ENCODE data around the gene MIS18A. TPM values are rescaled to one million over a fixed set of nuclear protein-coding genes. Genes with fewer than 3 reads are reported as not detected.
"Not testable (repeated sequence)": the region's sequence is repeated elsewhere in the genome, so short reads cannot be mapped to it uniquely, and the experiment has no call there.

Gene MIS18A
- total and polyA plus RNA-seq, 2 experiments from 2014 or later, result 6.7 to 12.6 TPM

- no peak for DNase-seq
- H3K4me2 ChIP-seq (ENCODE audit: unreplicated experiment), result no peak overlapping the region
- H3K4me1 ChIP-seq (ENCODE audit: insufficient read depth), result no peaks in the 10 kb centered on the region
- no peaks in the 10 kb centered on the region for H3K27me3 ChIP-seq (replicated peaks; ENCODE audit: insufficient read depth)
- H3F3A ChIP-seq (ENCODE audit: insufficient read depth), result no peaks in the 10 kb centered on the region
- H3K27ac ChIP-seq, result no peak overlapping the region
- no peaks in the 10 kb centered on the region for H3K9me3 ChIP-seq (ENCODE audit: low read depth)
- in situ Hi-C loops (cut with MboI), result no loop called here
- no peaks in the 10 kb centered on the region for H4K20me1 ChIP-seq (ENCODE audit: insufficient read depth)
- TF ChIP-seq EZH2phosphoT487 (IDR thresholded peaks at IDR 0.05; ENCODE audit: insufficient read depth, low read depth) (no peak), EZH2 (IDR thresholded peaks at IDR 0.05; ENCODE audit: insufficient read depth, poor library complexity, severe bottlenecking) (no peak)
- no peaks in the 10 kb centered on the region for H3K9me2 ChIP-seq (ENCODE audit: insufficient read depth)
- H3K9ac ChIP-seq, result no peak overlapping the region
- no peak overlapping the region for H3K4me3 ChIP-seq
- peaks cover 28% of the 10 kb centered on the region; the same call in 1 of the 2 replicates for H3K36me3 ChIP-seq (ENCODE audit: low read depth)
- WGBS, 2 experiments (ENCODE audit: low coverage in 1 of 2, low lambda C conversion rate in 2 of 2, missing lambda C conversion rate in 2 of 2), result 97 to 99% methylated on average over 6 of the region's 6 CpGs
- 0 out of 2 replicates have a peak, but pooled peaks cover 20% of the 10 kb centered on the region for H3K79me2 ChIP-seq (ENCODE audit: insufficient read depth)
- H2AFZ ChIP-seq, result no peak overlapping the region
Measured at GRCh38 chr21:32312976-32313375, 34.1 kb upstream of the MIS18A start.

- no peaks in the 10 kb centered on the region for H3K9me3 ChIP-seq (ENCODE audit: low read depth)
- no peak overlapping the region for H3K4me2 ChIP-seq (ENCODE audit: unreplicated experiment)
- no peaks in the 10 kb centered on the region for H3K9me2 ChIP-seq (ENCODE audit: insufficient read depth)
- peaks cover 23% of the 10 kb centered on the region; the same call in 1 of the 2 replicates for H3K36me3 ChIP-seq (ENCODE audit: low read depth)
- TF ChIP-seq EZH2phosphoT487 (IDR thresholded peaks at IDR 0.05; ENCODE audit: insufficient read depth, low read depth) (no peak), EZH2 (IDR thresholded peaks at IDR 0.05; ENCODE audit: insufficient read depth, poor library complexity, severe bottlenecking) (no peak)
- H3K27me3 ChIP-seq (replicated peaks; ENCODE audit: insufficient read depth), result no peaks in the 10 kb centered on the region
- H3K27ac ChIP-seq, result no peak overlapping the region
- no peaks in the 10 kb centered on the region for H4K20me1 ChIP-seq (ENCODE audit: insufficient read depth)
- no peaks in the 10 kb centered on the region for H3K4me1 ChIP-seq (ENCODE audit: insufficient read depth)
- no peak for DNase-seq
- no peak overlapping the region for H3K4me3 ChIP-seq
- H2AFZ ChIP-seq, result no peak overlapping the region
- H3K9ac ChIP-seq, result no peak overlapping the region
- H3F3A ChIP-seq (ENCODE audit: insufficient read depth), result no peaks in the 10 kb centered on the region
- 98 to 99% methylated on average over 5 of the region's 5 CpGs for WGBS, 2 experiments (ENCODE audit: low coverage in 1 of 2, low lambda C conversion rate in 2 of 2, missing lambda C conversion rate in 2 of 2)
- in situ Hi-C loops (cut with MboI), result no loop called here
- H3K79me2 ChIP-seq (ENCODE audit: insufficient read depth), result 0 out of 2 replicates have a peak, but pooled peaks cover 20% of the 10 kb centered on the region
Measured at GRCh38 chr21:32312326-32312725, 33.5 kb upstream of the MIS18A start.

GRCh38 chr21:32311621-32312020 lies 32.8 kb upstream of the MIS18A start:
- Histone ChIP-seq H4K20me1 (ENCODE audit: insufficient read depth) (no peaks in the 10 kb centered on the region), H3K36me3 (ENCODE audit: low read depth) (peaks cover 21% of the 10 kb centered on the region; the same call in 1 of the 2 replicates), H3K4me2 (ENCODE audit: unreplicated experiment) (no peak overlapping the region), H3K9me3 (ENCODE audit: low read depth) (no peaks in the 10 kb centered on the region), H2AFZ (no peak overlapping the region), H3K9me2 (ENCODE audit: insufficient read depth) (no peaks in the 10 kb centered on the region), H3K27ac (no peak overlapping the region), H3F3A (ENCODE audit: insufficient read depth) (no peaks in the 10 kb centered on the region), H3K27me3 (replicated peaks; ENCODE audit: insufficient read depth) (no peaks in the 10 kb centered on the region), H3K4me1 (ENCODE audit: insufficient read depth) (no peaks in the 10 kb centered on the region), H3K4me3 (no peak overlapping the region), H3K9ac (no peak overlapping the region), H3K79me2 (ENCODE audit: insufficient read depth) (0 out of 2 replicates have a peak, but pooled peaks cover 20% of the 10 kb centered on the region)
- in situ Hi-C loops (cut with MboI), result no loop called here
- WGBS, 2 experiments (ENCODE audit: low coverage in 1 of 2, low lambda C conversion rate in 2 of 2, missing lambda C conversion rate in 2 of 2), result 99% methylated on average over 7 to 9 of the region's 9 CpGs
- no peak for TF ChIP-seq EZH2phosphoT487 (IDR thresholded peaks at IDR 0.05; ENCODE audit: insufficient read depth, low read depth)
- TF ChIP-seq EZH2 (IDR thresholded peaks at IDR 0.05; ENCODE audit: insufficient read depth, poor library complexity, severe bottlenecking), result no peak
- no peak for DNase-seq

GRCh38 chr21:32310976-32311375 lies 32.1 kb upstream of the MIS18A start:
- H3K27me3 ChIP-seq (replicated peaks; ENCODE audit: insufficient read depth); H3K9ac ChIP-seq; H3K4me1 ChIP-seq (ENCODE audit: insufficient read depth); H3K27ac ChIP-seq; H3F3A ChIP-seq (ENCODE audit: insufficient read depth); DNase-seq; H4K20me1 ChIP-seq (ENCODE audit: insufficient read depth); in situ Hi-C loops (cut with MboI); H3K9me3 ChIP-seq (ENCODE audit: low read depth); H3K9me2 ChIP-seq (ENCODE audit: insufficient read depth); H3K4me2 ChIP-seq (ENCODE audit: unreplicated experiment); H2AFZ ChIP-seq; H3K4me3 ChIP-seq: not testable (repeated sequence)
- 93% methylated on average over 9 of the region's 9 CpGs for WGBS, 2 experiments (ENCODE audit: low coverage in 1 of 2, low lambda C conversion rate in 2 of 2, missing lambda C conversion rate in 2 of 2)
- H3K36me3 ChIP-seq (ENCODE audit: low read depth), result peaks cover 21% of the 10 kb centered on the region; the same call in 1 of the 2 replicates
- H3K79me2 ChIP-seq (ENCODE audit: insufficient read depth), result 0 out of 2 replicates have a peak, but pooled peaks cover 20% of the 10 kb centered on the region

Data from GM23248 (cell line).